Measurements from ENCODE around the gene RNMT. TPM values are rescaled to one million over a fixed set of nuclear protein-coding genes. Genes with fewer than 3 reads are reported as not detected.

The RNMT gene
- total RNA-seq, 1 experiment from 2014 or later: 66.3 TPM

DNA sequence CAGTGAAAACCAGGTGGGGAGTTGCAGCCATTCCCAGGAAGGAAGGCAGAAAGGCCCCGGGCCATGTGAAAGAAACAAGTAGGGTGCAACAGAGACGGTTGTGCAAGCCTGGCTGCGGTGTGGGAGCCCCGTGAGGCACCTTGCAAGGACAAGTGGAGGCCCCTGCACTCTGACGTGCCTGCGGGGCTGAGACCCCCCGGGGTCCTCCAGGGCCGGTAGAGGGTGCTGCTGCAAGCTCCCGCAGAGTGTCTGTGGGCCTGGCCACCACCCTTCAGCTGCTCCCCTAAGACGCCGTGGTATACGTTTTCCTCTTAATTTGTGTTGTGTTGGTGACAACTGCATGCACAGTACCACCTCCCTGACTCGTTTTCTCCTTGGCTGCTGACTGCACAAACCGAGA, 70.0 kb downstream of the RNMT start:
- no peak overlapping the region for H2BK120ac ChIP-seq (ENCODE audit: low read depth, low read length, poor library complexity, severe bottlenecking)
- Mint-ChIP-seq H3K36me3 (ENCODE audit: insufficient read depth in 1 of 3, low read depth in 3 of 3) (no peaks in the 10 kb centered on the region; a peak in 1 of 7 replicates), H3K27me3 (ENCODE audit: low read depth) (peaks cover 19% of the 10 kb centered on the region), H3K9me3 (peaks cover 0 to 2% of the 10 kb centered on the region in 2 experiments; a peak in 1 of 5 replicates), H3K4me1 (peaks cover 38 to 41% of the 10 kb centered on the region in 2 experiments), H3K4me3 (no peak overlapping the region), H3K27ac (no peak overlapping the region)
- TF ChIP-seq, protein P1, sequence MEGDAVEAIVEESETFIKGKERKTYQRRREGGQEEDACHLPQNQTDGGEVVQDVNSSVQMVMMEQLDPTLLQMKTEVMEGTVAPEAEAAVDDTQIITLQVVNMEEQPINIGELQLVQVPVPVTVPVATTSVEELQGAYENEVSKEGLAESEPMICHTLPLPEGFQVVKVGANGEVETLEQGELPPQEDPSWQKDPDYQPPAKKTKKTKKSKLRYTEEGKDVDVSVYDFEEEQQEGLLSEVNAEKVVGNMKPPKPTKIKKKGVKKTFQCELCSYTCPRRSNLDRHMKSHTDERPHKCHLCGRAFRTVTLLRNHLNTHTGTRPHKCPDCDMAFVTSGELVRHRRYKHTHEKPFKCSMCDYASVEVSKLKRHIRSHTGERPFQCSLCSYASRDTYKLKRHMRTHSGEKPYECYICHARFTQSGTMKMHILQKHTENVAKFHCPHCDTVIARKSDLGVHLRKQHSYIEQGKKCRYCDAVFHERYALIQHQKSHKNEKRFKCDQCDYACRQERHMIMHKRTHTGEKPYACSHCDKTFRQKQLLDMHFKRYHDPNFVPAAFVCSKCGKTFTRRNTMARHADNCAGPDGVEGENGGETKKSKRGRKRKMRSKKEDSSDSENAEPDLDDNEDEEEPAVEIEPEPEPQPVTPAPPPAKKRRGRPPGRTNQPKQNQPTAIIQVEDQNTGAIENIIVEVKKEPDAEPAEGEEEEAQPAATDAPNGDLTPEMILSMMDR (conservative IDR thresholded peaks at IDR 0.05): no peak
- no peaks in the 10 kb centered on the region for H3K79me2 ChIP-seq (ENCODE audit: insufficient read depth, low read length)
- no peak overlapping the region for H3K27ac ChIP-seq (ENCODE audit: insufficient read length, low read depth, low read length)
- no peak overlapping the region for H2BK15ac ChIP-seq (ENCODE audit: low read depth, low read length)
- no peak overlapping the region for H2AK5ac ChIP-seq (ENCODE audit: insufficient read length, low read length)
- H2AFZ ChIP-seq (ENCODE audit: low read length): no peak overlapping the region
- no peak overlapping the region for H3K56ac ChIP-seq (ENCODE audit: insufficient read length, low read depth, low read length)
- no peak overlapping the region for H2BK20ac ChIP-seq (ENCODE audit: low read depth, low read length, poor library complexity, severe bottlenecking)
- H3K23ac ChIP-seq (ENCODE audit: insufficient read length, low read depth, low read length): no peak overlapping the region
- no peak overlapping the region for H4K5ac ChIP-seq (ENCODE audit: insufficient read length, low read depth, low read length)
- H3K4me1 ChIP-seq (ENCODE audit: insufficient read depth, low read length): peaks cover 2% of the 10 kb centered on the region; the same call in 1 of the 2 replicates
- no peak overlapping the region for H4K91ac ChIP-seq (ENCODE audit: insufficient read length, low read depth, low read length)
- H4K20me1 ChIP-seq (ENCODE audit: control insufficient read depth, insufficient read depth, insufficient read length): no peaks in the 10 kb centered on the region
- no peak overlapping the region for H2BK12ac ChIP-seq (ENCODE audit: insufficient read length, low read depth, low read length)
- no peaks in the 10 kb centered on the region for H3K9me3 ChIP-seq (ENCODE audit: control insufficient read depth, low read depth, low read length)
- H3T11ph ChIP-seq (ENCODE audit: low read length): no peak overlapping the region
- peaks cover 8% of the 10 kb centered on the region for H3K23me2 ChIP-seq (ENCODE audit: insufficient read length, low read depth, low read length, poor library complexity, severe bottlenecking)
- H3K27me3 ChIP-seq (ENCODE audit: insufficient read depth, low read length): no peaks in the 10 kb centered on the region
- no peak for DNase-seq
- no peaks in the 10 kb centered on the region for H3K79me1 ChIP-seq (ENCODE audit: insufficient read depth, low read depth, low read length, poor library complexity, severe bottlenecking)
- no peak overlapping the region for H4K8ac ChIP-seq (replicated peaks; ENCODE audit: insufficient read length, low read depth, low read length)
- H3K4me2 ChIP-seq (ENCODE audit: insufficient read depth, insufficient read length, low read length): no peak overlapping the region
- H3K14ac ChIP-seq (ENCODE audit: insufficient read depth, low read length): no peak overlapping the region
- no peak overlapping the region for H3K18ac ChIP-seq (ENCODE audit: insufficient read length, low read depth, low read length)
- no peak overlapping the region for H3K9ac ChIP-seq (ENCODE audit: extremely low read depth, insufficient read length, low read length)
- no peak overlapping the region for H2BK5ac ChIP-seq (ENCODE audit: insufficient read length, low read length)
- WGBS (ENCODE audit: extremely low coverage, insufficient read length, low lambda C conversion rate): no CpG with 5 or more reads among the region's 14 CpGs
- H3K4ac ChIP-seq (ENCODE audit: low read depth, low read length): no peak overlapping the region
